DND-41 (cell line): Measurements from ENCODE around the gene LDHAL6B.

ENCODE experiments used
- CTCF ChIP-seq: IDR thresholded peaks from 2 replicates; pipeline ENCODE4 v1.5.1; 2012; ENCODE audit warnings: borderline replicate concordance, low read length, moderate library complexity, mild to moderate bottlenecking; ENCODE audit not compliant: poor library complexity, severe bottlenecking; ENCODE audit errors: extremely low read depth
- EZH2 ChIP-seq: IDR thresholded peaks from 3 replicates; pipeline ENCODE4 v1.6.1; 2012; ENCODE audit warnings: borderline replicate concordance, low read depth, mild to moderate bottlenecking, moderate library complexity, low read length, inconsistent platforms; ENCODE audit not compliant: severe bottlenecking

- TF ChIP-seq EZH2: no peak
- no peak for TF ChIP-seq CTCF
These were observed 43.2 kb downstream of the LDHAL6B start for GRCh38 chr15:59249816-59250215.
